Testis (tissue), 3 donors: ENCODE results near the gene LAPTM4A. TPM values are rescaled to one million over a fixed set of nuclear protein-coding genes. Genes with fewer than 3 reads are reported as not detected.
"Not testable (repeated sequence)": the region's sequence is repeated elsewhere in the genome, so short reads cannot be mapped to it uniquely, and the experiment has no call there.

Experiments used
- DNase-seq: peaks from one replicate; pipeline ENCODE4 v3.0.0-alpha.2; 2019
- H3K27ac ChIP-seq, 2 donors: fragments of 200-600 bp; sonication (generic); one replicate each; pipeline ENCODE4 v1.5.1; 2019
- H3K27me3 ChIP-seq: fragments of 200-600 bp; sonication (generic); one replicate; pipeline ENCODE4 v1.5.1; 2019
- H3K36me3 ChIP-seq: fragments of 200-600 bp; sonication (generic); one replicate; pipeline ENCODE4 v1.5.1; 2017; ENCODE audit warnings: low read depth; ENCODE audit errors: missing control alignments
- H3K4me1 ChIP-seq: fragments of 200-600 bp; sonication (generic); one replicate; pipeline ENCODE4 v1.5.1; 2019
- H3K4me3 ChIP-seq, 2 donors: fragments of 200-600 bp; sonication (generic); one replicate each; pipeline ENCODE4 v1.5.1; 2017 to 2019
- H3K9me3 ChIP-seq: fragments of 200-600 bp; sonication (generic); one replicate; pipeline ENCODE4 v1.5.1; 2017
- CTCF ChIP-seq, 3 experiments: fragments of 450-650 bp in 2 of 3; fragments of 200-600 bp in 1 of 3; sonication (generic) in 1 of 3; IDR thresholded peaks; one replicate each; pipeline ENCODE4 v1.5.1; 2016 to 2019; ENCODE audit warnings: antibody characterized with exemption in 3 of 3, mild to moderate bottlenecking in 2 of 3, moderate library complexity in 1 of 3
- POLR2A ChIP-seq: fragments of 450-650 bp; IDR thresholded peaks from one replicate; pipeline ENCODE4 v1.6.1; 2017; ENCODE audit warnings: antibody characterized with exemption, mild to moderate bottlenecking, moderate library complexity
- WGBS, 2 donors: methylation state at CpG; one replicate each; pipeline ENCODE4 v1.1.5; 2018; 5-methylcytosine and 5-hydroxymethylcytosine counted together
- intact Hi-C: fragments of 100-400 bp; cut with DNase I; formaldehyde crosslinking; loops from one replicate; pipeline ENCODE4 v1.15.1; 2023; ENCODE audit warnings: low total_unique reads
- polyA plus RNA-seq: library from polyadenylated mRNA; stranded (reverse); fragments of 350-450 nt; fragmentation: Illumina TruSeq; extraction: RNeasy Lipid Tissue Mini Kit (QIAGEN cat#74804); gene quantifications from one replicate; pipeline ENCODE4 v1.2.3, GENCODE V29; 2014; ENCODE audit warnings: low read depth, low replicate concordance; ENCODE audit not compliant: insufficient read depth
- total RNA-seq, 2 donors: library from RNA; depleted of rRNA; stranded (reverse); fragments of >200 nt; gene quantifications; one replicate each; pipeline ENCODE4 v1.2.3, GENCODE V29; 2016

LAPTM4A gene
- total and polyA plus RNA-seq, 3 donors from 2014 or later: 331 to 712 (median 431) TPM

- H3K27me3 ChIP-seq: no peaks in the 10 kb centered on the region
- TF ChIP-seq CTCF (IDR thresholded peaks at IDR 0.05) (no peak), POLR2A (no peak)
- peak overlapping the region; percentile 80 to 94 for H3K4me3 ChIP-seq
- no peaks in the 10 kb centered on the region for H3K9me3 ChIP-seq
- H3K27ac ChIP-seq: peak overlapping the region; percentile 96 to 98
- H3K36me3 ChIP-seq: no peaks in the 10 kb centered on the region
- 29 to 32% methylated on average over 6 of the region's 6 CpGs for WGBS, 2 donors
- H3K4me1 ChIP-seq: peaks cover 38% of the 10 kb centered on the region
- DNase-seq: no peak
- intact Hi-C loops: no loop called here
Measured at GRCh38 chr2:20048488-20049448, 2.7 kb downstream of the LAPTM4A start.

GRCh38 chr2:20045712-20046292, 5.6 kb downstream of the LAPTM4A start:
- H3K27me3 ChIP-seq, DNase-seq, intact Hi-C loops, H3K36me3 ChIP-seq, H3K9me3 ChIP-seq, H3K4me3 ChIP-seq: not testable (repeated sequence)
- WGBS, 2 donors: 55 to 59% methylated on average over 4 of the region's 4 CpGs
- peak overlapping the region; percentile 6 to 67 for H3K27ac ChIP-seq
- peaks cover 43% of the 10 kb centered on the region for H3K4me1 ChIP-seq

- Histone ChIP-seq H3K4me1 (peaks cover 43% of the 10 kb centered on the region), H3K27ac (peak overlapping the region; percentile 29 to 67), H3K4me3 (no peak overlapping the region), H3K36me3 (no peaks in the 10 kb centered on the region), H3K9me3 (no peaks in the 10 kb centered on the region), H3K27me3 (no peaks in the 10 kb centered on the region)
- intact Hi-C loops: no loop called here
- no peak for TF ChIP-seq POLR2A
- no peak for TF ChIP-seq CTCF (IDR thresholded peaks at IDR 0.05)
- no peak for DNase-seq
- WGBS, 2 donors: 69 to 81% methylated on average over 4 of the region's 4 CpGs
Measured at GRCh38 chr2:20044778-20045177, 6.7 kb downstream of the LAPTM4A start.

GRCh38 chr2:20042531-20042930, 8.9 kb downstream of the LAPTM4A start:
- TF ChIP-seq POLR2A: no peak
- no peak for TF ChIP-seq CTCF (IDR thresholded peaks at IDR 0.05)
- Histone ChIP-seq H3K36me3 (no peaks in the 10 kb centered on the region), H3K27me3 (no peaks in the 10 kb centered on the region), H3K9me3 (no peaks in the 10 kb centered on the region), H3K4me3 (no peak overlapping the region), H3K4me1 (peaks cover 33% of the 10 kb centered on the region), H3K27ac (peak overlapping the region in 1 of 2 donors; percentile 15)
- no peak for DNase-seq
- intact Hi-C loops: no loop called here
- WGBS, 2 donors: 22 to 47% methylated on average over 2 of the region's 2 CpGs

- no peaks in the 10 kb centered on the region for H3K9me3 ChIP-seq
- DNase-seq: no peak
- no peaks in the 10 kb centered on the region for H3K36me3 ChIP-seq
- peaks cover 44% of the 10 kb centered on the region for H3K4me1 ChIP-seq
- H3K4me3 ChIP-seq: no peak overlapping the region
- intact Hi-C loops: no loop called here
- H3K27me3 ChIP-seq: no peaks in the 10 kb centered on the region
- 78 to 81% methylated on average over 8 of the region's 8 CpGs for WGBS, 2 donors
- H3K27ac ChIP-seq: no peak overlapping the region
- TF ChIP-seq POLR2A: no peak
- no peak for TF ChIP-seq CTCF (IDR thresholded peaks at IDR 0.05)
Measured at GRCh38 chr2:20040489-20041172, 10.8 kb downstream of the LAPTM4A start.
